ENCODE measurements around the gene ZNF639.
"Not testable (repeated sequence)": the region's sequence is repeated elsewhere in the genome, so short reads cannot be mapped to it uniquely, and the experiment has no call there.

The ZNF639 gene, protein sequence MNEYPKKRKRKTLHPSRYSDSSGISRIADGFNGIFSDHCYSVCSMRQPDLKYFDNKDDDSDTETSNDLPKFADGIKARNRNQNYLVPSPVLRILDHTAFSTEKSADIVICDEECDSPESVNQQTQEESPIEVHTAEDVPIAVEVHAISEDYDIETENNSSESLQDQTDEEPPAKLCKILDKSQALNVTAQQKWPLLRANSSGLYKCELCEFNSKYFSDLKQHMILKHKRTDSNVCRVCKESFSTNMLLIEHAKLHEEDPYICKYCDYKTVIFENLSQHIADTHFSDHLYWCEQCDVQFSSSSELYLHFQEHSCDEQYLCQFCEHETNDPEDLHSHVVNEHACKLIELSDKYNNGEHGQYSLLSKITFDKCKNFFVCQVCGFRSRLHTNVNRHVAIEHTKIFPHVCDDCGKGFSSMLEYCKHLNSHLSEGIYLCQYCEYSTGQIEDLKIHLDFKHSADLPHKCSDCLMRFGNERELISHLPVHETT

DNA sequence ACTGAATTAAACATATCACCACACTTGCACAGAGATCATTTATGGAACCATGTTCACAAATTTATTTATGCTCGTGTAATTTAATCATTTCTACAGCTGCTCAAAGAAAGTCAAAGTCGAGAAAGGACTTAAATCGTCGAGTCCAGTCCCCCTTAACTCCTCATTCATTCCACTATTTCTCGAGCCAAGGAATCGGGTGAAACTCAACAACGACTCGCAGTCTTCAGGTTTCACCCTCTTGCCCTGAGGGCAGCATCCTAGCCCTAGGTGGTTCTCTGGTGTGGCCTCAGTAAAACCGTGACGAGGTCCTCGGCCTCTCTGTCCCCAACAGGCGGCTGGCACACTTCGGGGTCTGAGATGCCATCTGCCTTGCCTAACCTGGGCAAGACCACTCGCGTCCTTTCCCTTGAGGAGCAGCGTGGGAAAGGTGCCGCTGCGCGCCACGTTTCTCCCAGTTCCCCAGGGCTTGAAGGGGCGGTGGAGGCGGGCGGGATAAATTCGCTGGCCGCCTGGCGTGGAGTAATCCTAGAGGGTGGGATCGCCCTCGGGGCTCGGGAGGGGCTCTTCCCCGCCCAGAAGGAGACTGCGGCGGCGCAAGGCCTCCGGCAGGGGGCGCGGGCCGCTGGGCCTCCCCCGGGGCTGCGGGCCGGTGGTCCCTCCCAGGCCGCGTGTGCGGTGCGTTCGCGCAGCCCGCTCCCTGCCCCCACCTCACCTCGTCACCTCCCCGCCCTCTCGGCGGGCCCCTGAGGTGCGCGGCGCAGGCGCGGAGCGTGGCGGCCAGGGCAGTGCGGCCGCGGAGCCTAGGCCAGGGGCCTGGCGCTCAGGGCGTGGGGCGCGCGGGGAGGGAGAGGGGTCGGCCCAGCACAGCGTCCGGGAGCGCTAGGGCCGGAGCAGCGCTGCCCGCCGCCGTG is at the start of gene ZNF639:
ZNF639 (plus strand) TSS at position 746 of the 911 bp plus-strand sequence. CDS start 5,263 bp downstream, outside the sequence.
- peak; percentile 93 for DNase-seq

DNA sequence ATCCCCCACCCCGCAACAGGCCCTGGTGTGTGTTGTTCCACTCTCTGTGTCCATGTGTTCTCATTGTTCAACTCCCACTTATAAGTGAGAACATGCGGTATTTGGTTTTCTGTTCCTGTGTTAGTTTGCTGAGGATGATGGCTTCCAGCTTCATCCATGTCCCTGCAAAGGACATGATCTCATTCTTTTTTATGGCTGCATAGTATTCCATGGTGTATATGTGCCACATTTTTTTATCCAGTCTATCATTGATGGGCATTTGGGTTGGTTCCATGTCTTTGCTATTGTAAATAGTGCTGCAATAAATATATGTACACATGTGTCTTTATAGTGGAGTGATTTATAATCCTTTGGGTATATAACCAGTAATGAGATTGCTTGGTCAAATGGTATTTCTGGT is 48.4 kb upstream of the ZNF639 start:
- DNase-seq: not testable (repeated sequence)

DNA sequence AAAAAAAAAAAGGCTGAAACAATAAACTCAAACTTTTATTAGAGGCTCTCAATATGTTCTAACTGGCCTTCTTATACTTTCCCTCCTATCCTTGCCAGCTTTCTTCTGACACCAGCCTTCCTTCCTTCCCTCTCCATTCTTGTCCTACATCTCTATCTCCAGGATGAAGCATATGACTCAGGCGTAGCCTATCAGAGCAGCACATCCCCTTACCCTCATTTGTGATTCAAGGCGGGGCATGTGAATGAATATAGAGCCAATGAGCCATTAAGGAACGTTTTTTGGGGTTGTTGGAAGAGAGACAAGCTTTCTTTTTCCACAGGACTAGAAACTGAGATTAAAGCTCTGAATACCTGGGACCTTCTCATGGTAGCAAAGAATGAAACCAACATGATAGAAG is 46.8 kb upstream of the ZNF639 start:
- DNase-seq: no peak

DNA sequence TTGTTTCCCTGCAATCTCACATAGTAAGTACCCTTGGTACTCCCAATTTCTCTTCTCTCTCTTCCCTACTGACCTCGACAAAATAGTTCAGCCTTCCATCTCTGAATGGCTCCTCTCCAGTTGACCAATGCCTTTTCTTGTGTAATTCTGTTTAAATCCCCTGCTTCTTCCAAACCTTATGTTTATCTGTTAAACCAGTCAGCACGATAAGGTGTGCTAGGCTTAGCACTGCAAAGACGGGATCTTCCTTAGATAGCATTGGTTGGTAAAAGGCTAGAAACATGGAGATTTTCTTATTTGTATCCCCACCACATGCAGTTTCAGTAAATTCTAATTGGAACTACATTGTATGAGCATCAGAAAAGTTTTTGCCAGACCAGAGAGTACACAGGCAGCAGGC is 46.1 kb upstream of the ZNF639 start:
- no peak for DNase-seq

DNA sequence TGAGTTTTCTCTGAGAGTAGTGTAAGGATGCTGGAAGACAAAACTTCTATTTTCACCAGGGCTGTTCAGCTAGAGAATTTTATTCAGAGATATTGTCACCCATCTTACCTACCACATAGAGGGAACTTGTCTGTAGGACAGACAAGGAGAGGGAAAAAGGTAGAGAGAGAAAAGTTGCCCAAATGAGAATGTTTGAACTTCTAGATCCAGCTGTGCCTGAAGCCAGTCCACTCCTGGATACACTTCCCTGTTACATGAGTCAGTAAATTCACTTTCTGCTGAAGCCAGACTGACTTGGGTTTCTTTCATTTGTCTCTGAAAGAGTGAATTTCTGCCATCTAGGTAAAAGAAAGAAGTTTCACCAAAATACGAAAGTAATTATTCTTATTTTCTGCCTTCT is 44.7 kb upstream of the ZNF639 start:
- DNase-seq: no peak

DNA sequence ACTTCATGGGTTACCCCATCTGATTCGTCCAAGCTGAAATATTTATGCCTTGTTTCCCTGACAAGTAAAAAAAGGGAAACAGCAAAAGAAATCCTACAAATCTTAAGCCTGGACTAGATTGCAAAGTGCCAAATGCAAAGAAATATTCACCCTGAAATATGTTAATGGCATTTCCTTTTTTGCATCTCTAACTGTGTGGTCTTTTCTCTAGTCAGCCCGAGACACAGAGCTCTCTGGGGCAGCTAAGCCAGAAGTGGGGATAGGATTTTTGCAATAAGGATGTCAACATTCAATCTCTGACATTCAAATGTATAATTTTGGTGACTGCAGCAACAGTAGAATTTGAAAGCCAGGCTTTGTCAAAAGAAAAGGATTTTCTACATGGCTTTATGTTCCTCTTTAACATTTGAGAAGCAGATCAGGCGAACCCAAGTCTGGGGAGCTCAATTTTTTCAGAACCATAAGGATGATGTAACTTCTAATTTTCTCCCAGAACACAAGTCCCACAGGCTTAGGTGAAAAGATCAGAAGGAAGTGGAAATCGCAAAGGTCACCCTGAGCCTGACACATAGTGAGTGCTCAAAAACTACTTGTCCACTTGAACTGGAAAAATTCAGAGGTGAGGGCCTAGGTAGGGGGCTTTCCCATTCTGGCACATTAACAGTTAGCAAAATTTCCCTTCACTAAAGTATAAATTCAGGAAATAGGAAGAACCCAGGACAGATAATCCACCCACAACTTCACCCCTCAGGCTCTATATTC is 43.7 kb upstream of the ZNF639 start:
- no peak for DNase-seq

DNA sequence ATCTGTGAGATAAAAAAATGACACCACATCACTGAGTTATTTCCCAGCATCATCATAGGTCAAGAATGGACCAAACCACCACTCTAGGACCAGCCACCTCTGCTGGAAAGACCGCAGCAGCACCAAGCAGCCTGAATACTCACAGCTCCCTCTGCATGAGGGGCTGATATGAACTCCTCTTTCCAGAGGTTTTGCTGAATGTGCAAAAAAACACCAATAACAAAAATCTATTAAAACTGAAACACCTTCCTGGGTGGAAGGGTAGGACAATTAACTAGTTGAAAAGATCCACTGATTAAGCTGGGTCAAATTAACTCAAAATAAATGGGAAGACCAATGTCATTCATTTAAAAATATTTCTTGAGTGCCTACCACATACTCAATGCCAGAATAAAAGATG is 43.0 kb upstream of the ZNF639 start:
- DNase-seq: no peak

DNA sequence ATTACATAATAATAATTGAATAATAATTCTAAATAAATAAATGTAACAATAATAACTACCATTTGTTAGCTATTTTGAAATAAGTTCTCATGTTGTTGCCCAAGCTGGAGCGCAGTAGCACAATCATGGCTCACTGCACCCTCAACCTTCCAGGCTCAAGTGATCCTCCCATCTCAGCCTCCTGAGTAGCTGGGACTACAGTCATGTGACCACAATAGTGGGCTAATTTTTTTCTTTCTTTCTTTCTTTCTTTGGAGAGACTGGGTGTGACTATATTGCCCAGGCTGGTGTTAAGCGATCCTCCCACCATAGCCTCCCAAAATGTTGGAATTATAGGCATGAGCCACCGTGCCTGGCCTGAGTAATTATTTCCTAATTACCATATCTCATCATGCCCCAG is 41.0 kb upstream of the ZNF639 start:
- no peak for DNase-seq

DNA sequence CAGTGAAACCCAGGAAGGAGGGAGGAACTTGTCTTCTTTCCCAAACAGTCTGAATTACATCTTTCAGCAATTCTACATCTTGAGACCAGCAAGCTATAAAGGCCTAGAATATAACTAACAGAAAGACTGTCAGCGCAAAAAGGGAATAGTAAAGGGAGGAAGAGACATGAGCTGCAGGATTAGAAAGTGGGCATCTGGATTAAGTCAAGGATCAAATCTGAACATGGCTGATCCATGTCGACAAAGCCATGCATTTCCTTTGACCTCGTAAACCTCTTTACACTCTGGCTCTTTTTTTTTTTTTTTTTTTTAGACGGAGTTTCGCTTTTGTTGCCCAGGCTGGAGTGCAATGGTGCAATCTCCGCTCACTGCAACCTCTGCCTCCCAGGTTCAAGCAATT is 36.5 kb upstream of the ZNF639 start:
- DNase-seq: no peak

DNA sequence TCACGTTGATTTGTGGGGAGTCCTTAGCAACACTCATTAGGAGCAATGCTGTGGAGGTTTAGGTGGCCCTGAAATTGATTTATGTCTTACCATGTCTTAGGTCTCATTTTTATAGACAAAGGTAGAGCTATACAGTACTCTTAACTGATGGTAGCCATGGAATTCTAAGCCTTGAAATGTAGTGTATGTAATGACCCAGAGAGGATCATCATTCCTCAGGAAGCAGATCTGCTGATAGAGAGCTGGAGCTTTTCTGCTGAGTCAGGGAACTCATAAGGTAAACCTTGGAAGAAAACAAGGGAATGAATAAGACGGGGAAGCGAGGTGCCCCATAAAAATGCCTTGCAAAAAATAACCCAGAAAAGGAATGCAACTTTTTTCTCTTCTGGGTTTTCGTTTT is 34.0 kb upstream of the ZNF639 start:
- no peak for DNase-seq

DNA sequence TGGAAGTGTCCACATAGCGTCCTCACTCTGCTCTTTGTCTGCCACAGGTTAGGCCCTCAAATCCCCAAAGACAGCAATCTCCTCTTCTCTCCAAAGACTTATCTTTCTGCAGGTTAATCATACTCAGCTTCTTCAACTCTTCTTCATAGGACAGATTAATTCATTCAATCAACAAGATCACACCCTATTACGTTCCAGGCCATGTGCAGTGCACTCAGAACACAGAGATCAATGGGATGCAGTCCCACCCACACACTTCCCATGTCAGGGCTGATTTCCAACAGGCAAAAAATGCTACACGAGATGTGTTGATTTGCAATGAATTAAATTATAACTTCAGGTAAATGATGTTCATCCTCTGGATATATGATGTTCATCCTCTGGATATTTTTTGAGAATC is 33.5 kb upstream of the ZNF639 start:
- no peak for DNase-seq

DNA sequence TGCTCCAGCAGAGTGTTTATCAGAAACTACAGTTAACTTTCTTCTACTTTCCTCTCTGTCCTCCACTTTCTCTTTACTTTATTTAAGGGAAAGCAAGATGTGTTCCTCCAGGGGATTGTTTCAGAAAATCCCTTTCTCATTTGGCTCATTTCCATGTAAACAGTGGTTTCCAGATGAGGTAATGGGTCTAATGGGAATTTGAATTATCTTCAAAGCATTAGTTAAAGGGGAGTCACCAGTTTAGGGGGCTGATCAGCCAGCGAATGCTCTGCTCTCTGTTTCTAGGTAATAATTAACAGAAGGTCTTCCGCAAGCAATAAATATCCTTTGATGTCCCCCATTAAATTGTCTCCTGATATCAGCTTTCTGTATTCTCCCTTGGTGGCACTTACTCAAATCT is 30.4 kb upstream of the ZNF639 start:
- DNase-seq: no peak

DNA sequence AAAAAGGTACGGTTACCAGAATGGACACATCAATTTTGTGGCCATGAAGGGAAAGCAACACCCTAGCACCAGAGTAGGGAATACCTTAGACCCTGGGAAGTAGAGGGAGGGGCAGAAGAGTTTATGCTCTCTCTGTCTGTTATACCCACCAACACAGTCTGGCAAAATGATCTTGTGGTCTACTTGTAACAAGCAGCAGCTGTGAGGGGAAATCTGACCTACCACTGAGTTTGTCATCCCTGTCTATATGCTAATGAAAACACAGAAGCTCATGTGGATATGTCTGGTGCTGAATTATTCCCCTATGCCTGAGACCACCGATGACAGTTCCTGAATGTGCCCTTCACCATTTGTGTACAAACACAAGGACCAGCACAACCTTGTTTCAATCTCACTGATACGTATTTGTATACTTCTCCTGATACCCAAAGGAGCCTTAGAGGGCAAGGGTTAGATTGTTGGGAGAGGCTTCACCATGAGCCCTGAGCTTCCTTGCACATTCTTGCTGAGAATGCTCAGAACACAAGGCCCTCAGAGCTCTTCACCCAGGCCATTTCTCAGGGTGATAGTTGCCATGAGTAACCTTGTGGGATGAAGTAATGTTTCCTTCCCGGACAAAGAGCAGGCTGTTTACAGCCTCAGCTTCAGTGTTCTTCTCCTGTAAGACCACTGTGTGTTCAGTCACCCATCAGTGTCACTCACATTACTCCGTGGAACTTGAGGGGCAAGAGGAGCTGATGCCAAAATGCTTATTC is 24.7 kb upstream of the ZNF639 start:
- DNase-seq: no peak

DNA sequence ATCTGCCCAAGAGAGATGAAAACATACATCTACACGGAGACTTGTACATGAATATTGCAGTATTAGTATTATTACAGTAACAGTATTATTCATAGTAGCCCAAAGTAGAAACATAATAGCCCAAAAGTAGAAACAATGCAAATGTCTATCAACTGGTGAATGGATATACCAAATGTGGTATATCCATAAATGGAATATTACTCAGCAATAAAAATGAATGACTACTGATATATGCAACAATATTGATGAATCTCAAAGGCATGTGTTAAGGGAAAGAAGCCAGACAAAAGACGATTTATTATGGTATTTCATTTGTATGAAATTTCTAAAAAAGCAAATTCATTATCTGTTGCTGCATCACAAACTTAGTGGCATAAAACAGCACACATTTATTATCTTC is 23.5 kb upstream of the ZNF639 start:
- DNase-seq: no peak

DNA sequence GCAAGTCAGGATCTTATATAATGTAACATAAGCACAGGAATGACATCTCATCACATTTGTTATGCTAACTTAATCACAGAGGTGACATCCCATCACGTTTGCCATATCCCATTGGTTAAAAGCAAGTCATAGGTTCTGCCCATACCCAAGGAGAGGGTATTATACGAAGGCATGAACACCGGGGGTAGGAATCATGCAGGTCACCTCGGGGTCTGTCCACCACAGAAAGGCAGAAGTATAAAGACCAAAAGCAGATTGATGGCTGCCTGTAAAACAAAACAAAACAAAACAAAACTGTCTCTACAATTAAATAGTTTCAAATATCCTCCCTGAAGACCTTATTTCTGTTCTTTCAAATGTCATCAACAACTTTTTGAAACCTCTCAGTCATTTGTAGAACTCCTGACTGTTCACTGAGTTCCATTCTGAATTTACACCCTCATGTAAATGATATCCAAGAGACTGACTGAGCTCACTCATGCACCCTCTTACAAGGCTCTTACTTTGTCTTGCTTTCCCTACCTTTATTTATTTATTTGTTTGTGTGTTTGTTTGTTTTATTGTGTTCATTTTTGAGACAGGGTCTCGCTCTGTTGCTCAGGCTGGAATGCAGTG is 22.7 kb upstream of the ZNF639 start:
- DNase-seq: no peak

DNA sequence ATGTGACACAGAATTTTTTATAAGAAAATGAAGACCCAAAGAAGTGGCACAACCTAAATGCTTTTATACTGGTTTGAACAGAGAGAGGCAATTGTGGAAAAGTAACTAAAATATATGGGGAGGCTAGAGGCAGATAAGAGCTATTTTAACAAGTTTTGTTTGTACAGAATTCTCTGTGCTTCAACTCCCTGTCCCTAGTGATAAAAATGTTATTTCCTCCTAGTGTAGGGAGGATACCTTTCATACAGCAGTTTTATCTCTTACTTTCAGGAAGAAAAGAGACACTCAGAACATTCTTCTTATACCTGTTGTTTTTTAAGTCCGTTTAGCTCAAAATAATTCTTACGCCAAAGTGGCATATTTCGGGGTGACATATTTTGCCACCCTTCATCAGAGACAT is 21.2 kb upstream of the ZNF639 start:
- no peak for DNase-seq

DNA sequence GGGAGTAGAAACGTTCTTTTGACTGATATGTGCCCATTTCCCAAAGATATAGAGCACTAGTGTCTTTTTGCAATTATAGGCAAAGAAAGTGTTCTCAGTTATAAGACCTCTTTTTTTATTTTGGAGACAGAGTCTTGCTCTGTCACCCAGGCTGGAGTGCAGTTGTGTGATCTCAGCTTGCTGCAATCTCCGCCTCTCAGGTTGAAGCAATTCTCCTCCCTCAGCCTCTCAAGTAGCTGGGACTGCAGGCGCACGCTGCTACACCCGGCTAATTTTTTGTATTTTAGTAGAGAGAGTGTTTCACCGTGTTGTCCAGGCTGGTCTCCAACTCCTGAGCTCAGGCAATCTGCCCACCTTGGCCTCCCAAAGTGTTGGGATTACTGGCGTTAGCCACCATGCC is 20.7 kb upstream of the ZNF639 start:
- no peak for DNase-seq

DNA sequence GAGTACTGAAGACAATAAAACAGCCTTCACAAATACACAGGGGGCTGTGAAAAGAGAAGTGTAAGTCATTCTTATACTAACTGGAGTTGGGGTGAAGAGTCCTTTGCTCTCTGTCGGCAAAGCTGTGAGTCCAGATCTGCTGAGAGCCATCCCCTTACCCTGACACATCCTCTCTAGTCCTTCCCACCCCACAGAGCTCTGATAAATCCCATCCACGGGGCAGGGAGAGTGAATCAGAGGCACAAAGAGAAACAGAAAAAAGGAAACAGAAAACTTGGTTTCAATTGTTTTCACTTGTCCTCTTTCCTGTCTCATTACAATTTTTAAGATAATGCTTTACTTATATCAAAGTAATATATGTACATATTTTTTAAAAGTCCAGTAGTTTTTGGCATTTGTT is 18.2 kb upstream of the ZNF639 start:
- DNase-seq: no peak

DNA sequence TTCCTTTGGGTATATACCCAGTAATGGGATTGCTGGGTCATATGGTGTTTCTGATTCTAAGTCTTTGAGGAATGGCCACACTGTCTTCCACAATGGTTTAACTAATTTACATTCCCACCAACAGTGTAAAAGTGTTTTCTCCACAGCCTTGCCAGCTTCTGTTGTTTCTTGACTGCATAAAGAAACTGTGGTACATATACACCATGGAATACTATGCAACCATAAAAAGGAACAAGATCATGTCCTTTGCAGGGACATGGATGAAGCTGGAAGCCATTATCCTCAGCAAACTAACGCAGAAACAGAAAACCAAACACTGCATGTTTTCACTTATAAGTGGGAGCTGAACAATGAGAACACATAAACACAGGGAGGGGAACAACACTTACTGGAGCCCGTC is 15.5 kb upstream of the ZNF639 start:
- DNase-seq: not testable (repeated sequence)

DNA sequence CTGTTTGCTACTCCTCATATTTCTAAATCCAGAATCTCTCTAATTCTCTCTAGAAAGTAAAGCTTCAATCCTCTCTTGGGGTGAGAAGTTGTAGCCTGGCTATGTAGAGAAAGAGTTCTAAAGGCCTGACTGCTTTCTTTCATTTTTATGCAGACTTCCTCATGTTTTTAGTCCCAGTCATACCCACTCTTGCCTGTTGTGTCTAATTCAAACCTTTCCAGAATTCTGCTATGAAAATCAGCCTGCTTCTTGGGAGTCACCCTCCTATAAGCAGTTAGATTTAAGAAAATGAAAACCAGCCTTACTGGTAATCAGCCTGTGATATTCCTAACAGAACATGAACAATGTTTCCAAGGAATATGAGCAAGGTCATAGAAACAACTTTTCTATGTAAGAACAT is 14.8 kb upstream of the ZNF639 start:
- no peak for DNase-seq

DNA sequence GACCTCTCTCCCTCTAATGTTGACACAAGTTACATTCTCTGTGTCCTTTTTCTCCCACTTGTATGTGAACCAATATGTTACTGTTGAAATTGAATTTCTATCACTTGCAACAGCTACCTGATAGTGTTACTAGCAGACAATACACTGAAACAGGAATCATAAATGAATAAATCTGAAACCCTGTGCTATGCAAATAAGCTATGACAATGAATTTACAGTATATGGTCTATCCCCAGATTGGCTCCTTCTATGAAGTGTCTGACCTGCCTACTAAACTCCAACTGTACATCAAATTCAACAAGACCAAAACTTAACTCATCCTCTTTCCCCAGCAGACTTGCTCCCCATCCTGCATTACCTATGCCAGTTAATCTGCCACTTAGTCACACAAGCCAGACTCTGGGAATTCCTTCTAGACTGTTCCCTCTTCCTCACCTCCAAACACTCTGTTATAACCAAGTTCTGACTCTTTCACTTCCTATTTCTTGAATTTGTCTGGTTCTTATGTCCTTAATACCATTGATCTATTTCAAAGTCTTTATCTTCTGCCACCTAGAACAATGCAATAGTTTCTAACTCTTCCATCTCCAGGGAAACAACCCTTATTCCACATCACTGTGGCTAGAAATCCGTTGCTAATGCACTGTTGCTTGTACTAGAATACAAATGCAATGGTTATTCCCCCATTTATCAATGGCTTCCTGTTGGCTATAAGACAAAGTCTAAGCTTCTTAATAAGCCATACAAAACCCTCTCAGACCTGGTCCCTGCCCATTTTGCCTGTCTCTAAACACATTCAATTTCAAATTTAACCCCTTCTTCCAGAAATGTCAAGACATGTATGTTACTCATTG is 13.4 kb upstream of the ZNF639 start:
- no peak for DNase-seq
